Heart right ventricle (tissue), 16 donors: ENCODE measurements around the gene KCTD14. TPM values are rescaled to one million over a fixed set of nuclear protein-coding genes. Genes with fewer than 3 reads are reported as not detected.

ENCODE experiments used
- ATAC-seq, 8 donors: fragments of 200-7000 bp; cut with Tn5 transposase; one replicate each; pipeline ENCODE4 v1.9.1; 2020; ENCODE audit warnings: mild to moderate bottlenecking in 8 of 8, moderate library complexity in 8 of 8, moderate number of reproducible peaks in 1 of 8
- DNase-seq, 2 donors: peaks; one replicate each; pipeline ENCODE4 v3.0.0-alpha.2; 2020
- H3K27ac ChIP-seq, 10 donors: fragments of 200-600 bp; sonication (generic) in 2 of 10; one replicate each; pipeline versions ENCODE4 v1.5.0 to v1.8.0; 2020 to 2022; ENCODE audit warnings: mild to moderate bottlenecking in 3 of 10
- H3K27me3 ChIP-seq, 7 donors: fragments of 200-600 bp; one replicate each; pipeline ENCODE4 v1.8.0; 2021 to 2022; ENCODE audit warnings: mild to moderate bottlenecking in 2 of 7
- H3K36me3 ChIP-seq, 9 donors: fragments of 200-600 bp; sonication (generic) in 1 of 9; one replicate each; pipeline versions ENCODE4 v1.5.0 to v1.8.0; 2020 to 2022; ENCODE audit warnings: mild to moderate bottlenecking in 2 of 9
- H3K4me1 ChIP-seq, 9 donors: fragments of 200-600 bp; sonication (generic) in 1 of 9; one replicate each; pipeline versions ENCODE4 v1.5.0 to v1.8.0; 2020 to 2022; ENCODE audit warnings: mild to moderate bottlenecking in 4 of 9
- H3K4me3 ChIP-seq, 10 donors: fragments of 200-600 bp; sonication (generic) in 2 of 10; one replicate each; pipeline versions ENCODE4 v1.5.0 to v1.8.0; 2020 to 2022; ENCODE audit warnings: mild to moderate bottlenecking in 7 of 10, moderate library complexity in 2 of 10
- H3K9me3 ChIP-seq, 11 donors: fragments of 200-600 bp in 10 of 11; sonication (generic) in 2 of 11; one replicate each; pipeline versions ENCODE4 v1.5.0 to v1.8.0; 2013 to 2022; ENCODE audit warnings: mild to moderate bottlenecking in 2 of 11, control low read depth in 1 of 11, moderate library complexity in 1 of 11
- WGBS, 2 donors: extraction: QIAGEN DNeasy Blood & Tissue Kit; methylation state at CpG; one replicate each; pipeline ENCODE4 v1.1.7; 2013; ENCODE audit warnings: inconsistent platforms in 1 of 2; 5-methylcytosine and 5-hydroxymethylcytosine counted together
- intact Hi-C, 10 donors: fragments of 100-400 bp; cut with DNase I; formaldehyde crosslinking; loops; one replicate each; pipeline versions ENCODE4 v1.11.1 to v1.14.2; 2022
- polyA plus RNA-seq, 2 donors: library from polyadenylated mRNA; stranded (reverse); fragments of 200-250 nt; gene quantifications; one replicate each; pipeline ENCODE4 v1.2.3, GENCODE V29; 2013
- total RNA-seq, 10 donors: library from RNA; stranded (reverse); fragmentation: NEBNext Ultra II Directional in 3 of 10; extraction: Animal tissue kit (Norgen Biotek cat#: 25700) in 3 of 10; gene quantifications; one replicate each; pipeline versions ENCODE4 v1.2.1 to v1.2.4, GENCODE V29; 2021 to 2023
- TF ChIP-seq, protein P1 (sequence below), 9 donors: fragments of 200-600 bp; sonication (generic) in 2 of 9; IDR thresholded peaks; one replicate each; pipeline versions ENCODE4 v1.5.0 to v1.8.0; 2021 to 2022; ENCODE audit warnings: antibody characterized with exemption in 9 of 9, mild to moderate bottlenecking in 5 of 9, moderate library complexity in 1 of 9
- donor health status: Arrhythmogenic right ventricular cardiomyopathy.
- donor health status: ischemic (EF 13 %, LVEDD 7.1; RV severe dilation, severe dysfunction).
- donor health status: healthy with polysubstance abuse.
- donor health status: DM: no; HTN: yes; CAD: no.
- donor health status: DM: no; HTN: no; CAD: no.
- donor health status: ischemic (EF 25% LVEDD 6.9; RV normal size, moderate dysfunction).
- donor health status: ischemic (EF 25% LVEDD 5.7; RV mildly dilated, moderate dysfunction).
- donor health status: healthy.
- donor health status: DM: yes; HTN: yes; CAD: no.
- donor health status: Ischemic cardiomyopathy.
- donor health status: ischemic (EF 35%, LVEDD 5.7; RV mildly dilated, moderate dysfunction).
- donor health status: nonischemic (EF 11% LVEDD 7.7; RV severe dilation, severe dysfunction).
- donor health status: DM: yes; HTN: yes; CAD: no.
- donor health status: PGD.
- donor health status: ischemic (EF 29% LVEDD 5.4; RV normal size, mild dysfunction).
- donor health status: nonischemic (EF 23%, LVEDD 6.1; RV moderate dilation, normal function).

Gene KCTD14
- total and polyA plus RNA-seq, 12 donors = 0.15 to 0.53 (median 0.21) TPM; not detected in 1

DNA sequence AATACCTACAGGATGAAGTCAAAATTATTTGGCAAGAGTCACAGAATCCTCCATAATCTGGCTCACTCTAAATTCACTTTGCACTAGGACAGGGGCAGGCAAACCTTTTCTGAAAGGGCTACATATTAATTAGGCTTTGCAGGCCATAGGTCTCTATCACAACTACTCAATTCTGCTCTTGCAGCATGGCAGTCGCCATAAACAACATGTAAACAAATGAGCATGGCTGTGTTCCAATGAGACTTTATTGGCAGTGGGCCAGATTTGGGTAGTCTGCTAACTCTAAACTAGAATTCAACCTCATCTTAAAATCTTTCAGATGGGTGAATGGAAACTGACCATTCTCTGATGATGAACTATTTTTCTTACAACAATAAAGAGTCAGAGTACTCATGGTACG is 46.4 kb upstream of the KCTD14 start:
- no peak overlapping the region for H3K4me3 ChIP-seq
- peak in 6 of 8 donors; percentile 14 to 55 (median 38) for ATAC-seq
- TF ChIP-seq, protein P1, sequence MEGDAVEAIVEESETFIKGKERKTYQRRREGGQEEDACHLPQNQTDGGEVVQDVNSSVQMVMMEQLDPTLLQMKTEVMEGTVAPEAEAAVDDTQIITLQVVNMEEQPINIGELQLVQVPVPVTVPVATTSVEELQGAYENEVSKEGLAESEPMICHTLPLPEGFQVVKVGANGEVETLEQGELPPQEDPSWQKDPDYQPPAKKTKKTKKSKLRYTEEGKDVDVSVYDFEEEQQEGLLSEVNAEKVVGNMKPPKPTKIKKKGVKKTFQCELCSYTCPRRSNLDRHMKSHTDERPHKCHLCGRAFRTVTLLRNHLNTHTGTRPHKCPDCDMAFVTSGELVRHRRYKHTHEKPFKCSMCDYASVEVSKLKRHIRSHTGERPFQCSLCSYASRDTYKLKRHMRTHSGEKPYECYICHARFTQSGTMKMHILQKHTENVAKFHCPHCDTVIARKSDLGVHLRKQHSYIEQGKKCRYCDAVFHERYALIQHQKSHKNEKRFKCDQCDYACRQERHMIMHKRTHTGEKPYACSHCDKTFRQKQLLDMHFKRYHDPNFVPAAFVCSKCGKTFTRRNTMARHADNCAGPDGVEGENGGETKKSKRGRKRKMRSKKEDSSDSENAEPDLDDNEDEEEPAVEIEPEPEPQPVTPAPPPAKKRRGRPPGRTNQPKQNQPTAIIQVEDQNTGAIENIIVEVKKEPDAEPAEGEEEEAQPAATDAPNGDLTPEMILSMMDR (IDR thresholded peaks at IDR 0.05) = no peak
- H3K27me3 ChIP-seq = no peaks in the 10 kb centered on the region
- peak in 1 of 2 donors; percentile 57 for DNase-seq
- H3K36me3 ChIP-seq = peaks cover 0 to 64% (median 18%) of the 10 kb centered on the region in 9 donors
- peak overlapping the region in 4 of 10 donors; percentile 31 to 46 (median 38) for H3K27ac ChIP-seq
- intact Hi-C loops = no loop called here
- no peaks in the 10 kb centered on the region for H3K9me3 ChIP-seq
- H3K4me1 ChIP-seq = peaks cover 0 to 23% (median 10%) of the 10 kb centered on the region in 9 donors
- WGBS, 2 donors = 42 to 43% methylated on average over 2 of the region's 2 CpGs

DNA sequence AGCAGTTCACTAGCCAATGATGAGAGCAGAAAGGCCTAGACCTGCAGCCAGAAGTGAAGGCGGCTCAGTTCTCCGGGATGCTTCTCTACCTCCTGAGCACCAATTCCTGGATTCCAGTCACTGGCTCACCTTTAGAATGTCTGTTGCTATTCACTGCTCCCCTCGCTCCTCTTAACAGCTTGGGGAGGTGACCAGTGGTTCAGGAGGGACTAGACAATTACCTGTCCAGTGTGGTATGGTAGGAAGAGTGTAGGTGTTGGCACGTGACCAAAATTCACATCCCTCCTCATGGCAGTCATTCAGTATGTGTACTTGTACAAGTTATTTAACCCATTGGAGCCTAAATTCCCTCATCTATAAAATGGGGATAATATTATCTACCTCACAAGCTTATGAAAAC is 44.6 kb upstream of the KCTD14 start:
- no peak for ATAC-seq
- Histone ChIP-seq H3K27ac (no peak overlapping the region), H3K4me1 (peaks cover 0 to 23% (median 8%) of the 10 kb centered on the region in 9 donors), H3K36me3 (peaks cover 0 to 60% (median 18%) of the 10 kb centered on the region in 9 donors), H3K4me3 (no peak overlapping the region), H3K9me3 (no peaks in the 10 kb centered on the region), H3K27me3 (no peaks in the 10 kb centered on the region)
- 88% methylated on average over 4 of the region's 4 CpGs for WGBS, 2 donors
- DNase-seq = no peak
- TF ChIP-seq, protein P1 (IDR thresholded peaks at IDR 0.05) = no peak
- intact Hi-C loops = no loop called here

DNA sequence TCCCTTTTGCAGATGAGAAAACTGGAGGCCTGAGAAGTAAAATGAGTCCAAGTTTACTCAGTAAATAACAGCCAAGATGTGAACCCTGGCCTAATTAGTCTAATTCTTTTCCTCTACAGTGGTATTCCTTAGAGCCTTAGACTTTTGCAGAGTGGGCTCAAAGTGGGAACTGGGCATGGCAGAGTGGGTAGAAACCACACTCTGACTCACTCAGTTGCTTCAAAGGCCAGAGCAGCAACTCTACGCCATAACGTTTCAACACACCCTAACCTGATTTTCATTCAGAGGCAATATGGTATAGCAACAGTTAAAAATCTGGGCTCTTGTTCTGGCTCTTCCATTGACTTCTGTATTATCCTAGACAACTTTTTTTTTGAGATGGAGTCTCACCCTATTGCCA is 43.4 kb upstream of the KCTD14 start:
- TF ChIP-seq, protein P1 (IDR thresholded peaks at IDR 0.05) = no peak
- Histone ChIP-seq H3K27ac (no peak overlapping the region), H3K4me3 (no peak overlapping the region), H3K9me3 (no peaks in the 10 kb centered on the region), H3K4me1 (peaks cover 0 to 28% (median 7%) of the 10 kb centered on the region in 9 donors), H3K27me3 (no peaks in the 10 kb centered on the region), H3K36me3 (peaks cover 0 to 48% (median 10%) of the 10 kb centered on the region in 9 donors)
- 79 to 91% methylated on average over 2 of the region's 2 CpGs for WGBS, 2 donors
- ATAC-seq = no peak
- no peak for DNase-seq
- intact Hi-C loops = no loop called here

DNA sequence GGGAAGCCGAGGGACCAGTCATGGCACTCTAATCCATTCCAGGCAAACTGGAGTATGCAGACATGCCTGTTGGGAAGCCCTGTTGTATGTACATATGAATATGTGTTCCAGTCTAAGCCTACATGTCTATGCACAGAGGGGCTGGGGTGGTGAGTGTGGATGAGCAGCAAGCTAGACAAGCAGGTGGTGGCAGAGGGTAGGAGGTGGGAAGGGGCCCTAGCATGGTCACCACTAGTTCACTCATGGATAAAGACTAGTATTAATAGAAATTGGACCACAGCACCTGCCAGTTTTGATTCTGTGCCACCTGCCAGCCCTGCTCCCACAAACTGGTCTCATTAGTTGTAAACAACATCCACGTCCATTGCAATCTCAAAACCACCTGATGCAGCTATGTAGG is 42.1 kb upstream of the KCTD14 start:
- ATAC-seq (no peak), DNase-seq (no peak)
- peaks cover 0 to 29% (median 9%) of the 10 kb centered on the region in 9 donors for H3K4me1 ChIP-seq
- intact Hi-C loops = no loop called here
- no peak overlapping the region for H3K27ac ChIP-seq
- no peaks in the 10 kb centered on the region for H3K27me3 ChIP-seq
- no peaks in the 10 kb centered on the region for H3K9me3 ChIP-seq
- TF ChIP-seq, protein P1 (IDR thresholded peaks at IDR 0.05) = no peak
- peaks cover 0 to 35% (median 5%) of the 10 kb centered on the region in 9 donors for H3K36me3 ChIP-seq
- H3K4me3 ChIP-seq = no peak overlapping the region
- 72 to 79% methylated on average over 2 of the region's 2 CpGs for WGBS, 2 donors
